WI38 (cell line): ENCODE measurements around the gene DDR2.
"Not testable (repeated sequence)": the region's sequence is repeated elsewhere in the genome, so short reads cannot be mapped to it uniquely, and the experiment has no call there.

ENCODE experiments used
- H3K4me3 ChIP-seq: 2 replicates; pipeline ENCODE4 v1.5.1; 2011; ENCODE audit warnings: low read depth, mild to moderate bottlenecking, control low read depth, low read length
- CTCF ChIP-seq: IDR thresholded peaks from 2 replicates; pipeline ENCODE4 v1.5.1; 2012; ENCODE audit warnings: low read depth, mild to moderate bottlenecking, control low read depth, low read length

DDR2 gene

GRCh38 chr1:162799995-162800830 lies 167.9 kb downstream of the DDR2 start:
- H3K4me3 ChIP-seq: not testable (repeated sequence)
- peak; percentile 54 for TF ChIP-seq CTCF

GRCh38 chr1:162807503-162807902 lies 175.2 kb downstream of the DDR2 start:
- H3K4me3 ChIP-seq: not testable (repeated sequence)

- not testable (repeated sequence) for H3K4me3 ChIP-seq
These were observed 180.1 kb downstream of the DDR2 start for GRCh38 chr1:162812357-162812756.

GRCh38 chr1:162818136-162818535 lies 185.9 kb downstream of the DDR2 start:
- not testable (repeated sequence) for H3K4me3 ChIP-seq

GRCh38 chr1:162818666-162819065 lies 186.4 kb downstream of the DDR2 start:
- H3K4me3 ChIP-seq: not testable (repeated sequence)

GRCh38 chr1:162822391-162823200 lies 190.3 kb downstream of the DDR2 start:
- peak overlapping the region; percentile 51 for H3K4me3 ChIP-seq

GRCh38 chr1:162823231-162823630 lies 191.0 kb downstream of the DDR2 start:
- no peak overlapping the region for H3K4me3 ChIP-seq
- TF ChIP-seq CTCF: no peak

More at GRCh38 chr1:162822391-162823200, 190.3 kb downstream of the DDR2 start:
- no peak for TF ChIP-seq CTCF

GRCh38 chr1:162823771-162824525 lies 191.7 kb downstream of the DDR2 start:
- no peak for TF ChIP-seq CTCF
- H3K4me3 ChIP-seq: no peak overlapping the region

GRCh38 chr1:162829268-162829667 lies 197.0 kb downstream of the DDR2 start:
- TF ChIP-seq CTCF: no peak
- no peak overlapping the region for H3K4me3 ChIP-seq
